ENCODE data around the gene FKRP.

FKRP gene

DNA sequence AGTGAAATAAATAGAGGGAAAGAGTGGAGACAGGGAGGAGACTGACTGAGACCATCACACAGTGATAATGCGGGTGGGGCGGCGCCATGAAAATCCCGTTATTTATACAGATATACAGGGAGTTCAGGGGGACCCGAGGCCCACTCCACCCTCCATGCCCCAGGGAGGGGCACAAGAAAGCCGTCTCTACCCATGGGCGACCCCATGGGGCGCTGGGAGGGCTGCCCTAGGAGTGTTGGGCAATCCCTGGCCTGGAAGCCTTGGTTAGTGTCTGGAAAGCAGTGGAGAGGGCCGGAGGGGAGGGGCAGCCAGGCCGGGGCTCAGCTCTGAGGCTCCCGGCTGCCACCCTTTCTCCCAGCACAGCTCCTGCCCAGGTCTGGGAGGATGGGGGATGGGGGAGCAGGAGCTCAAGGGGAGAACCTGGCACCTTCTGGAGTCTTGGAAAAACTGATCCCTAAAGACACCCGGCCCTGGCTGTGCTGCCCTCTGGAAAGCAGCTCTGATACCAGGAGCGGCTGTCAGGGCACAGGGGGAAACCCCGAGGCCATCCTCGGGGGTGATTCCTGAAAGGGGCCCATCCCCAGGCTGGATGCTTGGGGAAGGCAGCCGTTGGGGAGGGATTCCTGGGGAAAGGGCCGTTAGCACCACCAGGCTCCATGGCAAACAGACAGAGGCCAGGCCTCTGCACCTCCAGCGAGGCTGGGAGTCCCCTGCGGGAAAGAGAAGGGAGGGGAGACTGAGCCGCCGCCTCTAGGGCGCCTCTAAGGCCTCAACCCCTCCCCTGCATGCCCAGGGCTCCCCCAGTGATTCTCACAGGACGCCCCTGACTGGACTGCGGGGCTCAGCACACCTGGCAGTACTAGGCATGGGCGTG lies 26.0 kb upstream of the FKRP start:
- DNase-seq, result no peak

DNA sequence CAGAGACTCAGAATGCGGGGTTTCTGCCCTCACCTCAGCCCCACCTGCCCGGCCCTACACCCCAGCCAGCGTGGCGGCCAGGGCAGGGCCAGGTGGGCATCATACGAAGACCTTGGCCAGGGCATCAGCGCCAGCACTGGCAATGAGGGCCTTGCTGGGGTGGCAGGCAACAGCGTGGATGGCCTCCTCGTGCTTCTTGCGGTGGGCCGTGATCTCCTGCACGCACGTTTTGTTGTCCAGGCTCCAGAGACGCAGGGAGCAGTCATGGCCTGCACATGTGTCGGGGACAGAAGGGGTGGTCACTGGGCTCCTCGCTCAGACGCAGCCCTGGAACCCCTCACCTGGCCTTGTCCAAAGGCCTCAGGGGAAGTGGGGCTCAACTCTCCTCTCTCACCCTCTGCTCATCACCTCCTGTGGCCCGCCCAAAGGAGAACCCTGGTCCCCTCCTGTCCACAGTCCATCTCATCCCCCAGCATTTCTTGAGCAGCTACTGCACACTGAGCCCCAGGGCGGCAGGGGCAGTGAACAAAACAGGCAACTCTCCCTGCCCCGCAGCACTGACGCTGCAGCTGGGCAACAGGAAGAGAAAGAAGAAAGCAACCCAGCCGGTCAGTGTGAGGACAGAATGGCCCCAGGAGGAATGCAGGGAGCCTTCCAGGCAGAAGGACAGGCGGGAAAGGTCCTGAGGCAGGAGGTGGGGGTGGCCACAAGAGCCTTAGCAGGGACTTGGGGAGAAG lies 25.2 kb upstream of the FKRP start:
- no peak for DNase-seq

DNA sequence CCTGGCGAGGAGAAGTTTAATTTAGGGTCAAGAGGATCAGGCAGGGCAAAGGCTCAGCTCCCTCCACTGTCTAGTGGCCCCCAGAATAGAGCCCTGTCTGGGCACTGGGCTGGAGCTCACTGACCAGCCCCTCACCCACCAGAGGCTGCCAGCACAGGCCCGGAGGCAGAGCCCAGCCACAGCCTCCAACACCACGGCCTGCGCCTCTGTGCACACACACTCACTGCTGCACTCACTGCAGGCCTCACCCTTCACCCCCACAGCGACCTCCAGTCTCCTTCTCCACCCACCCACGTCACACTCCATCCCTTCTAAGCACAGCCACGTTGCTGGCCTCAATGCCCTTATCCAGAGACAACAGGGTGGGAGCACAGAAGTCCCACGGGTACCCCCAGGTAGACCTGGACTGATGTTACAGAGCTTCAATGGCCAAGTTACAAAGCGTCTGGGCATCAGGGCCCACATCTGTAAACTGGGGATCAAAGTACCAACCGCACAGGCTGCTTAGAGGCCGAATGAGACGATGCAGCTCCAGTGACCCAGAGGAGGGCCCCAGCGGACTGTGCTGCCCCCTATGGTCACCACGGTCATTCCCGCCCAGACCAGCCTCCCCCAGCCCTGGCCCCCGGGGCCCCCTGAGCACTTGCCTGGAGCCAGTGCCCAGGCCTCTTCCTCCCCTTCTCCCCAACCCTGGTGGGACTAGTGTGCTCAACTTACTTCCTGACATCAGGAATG lies 24.4 kb upstream of the FKRP start:
- no peak for DNase-seq

DNA sequence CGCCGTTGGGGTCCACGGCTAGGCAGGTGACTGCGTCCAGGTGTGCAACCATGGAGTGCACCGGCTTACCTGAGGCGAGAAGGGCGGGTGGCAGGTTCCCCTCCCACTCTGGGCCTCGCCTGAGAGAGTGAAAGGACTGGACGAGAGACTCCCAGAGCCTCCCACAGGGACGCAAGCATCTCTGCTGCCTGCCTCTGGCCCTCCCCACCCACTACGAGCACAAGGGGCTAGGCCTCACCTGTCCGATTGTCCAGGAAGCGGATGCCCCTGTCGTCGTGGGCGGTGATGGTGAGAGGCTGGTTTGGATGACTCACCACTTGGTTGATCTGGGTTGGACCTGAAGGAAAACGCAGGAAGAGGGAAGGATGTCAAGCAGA lies 23.9 kb upstream of the FKRP start:
- no peak for DNase-seq

DNA sequence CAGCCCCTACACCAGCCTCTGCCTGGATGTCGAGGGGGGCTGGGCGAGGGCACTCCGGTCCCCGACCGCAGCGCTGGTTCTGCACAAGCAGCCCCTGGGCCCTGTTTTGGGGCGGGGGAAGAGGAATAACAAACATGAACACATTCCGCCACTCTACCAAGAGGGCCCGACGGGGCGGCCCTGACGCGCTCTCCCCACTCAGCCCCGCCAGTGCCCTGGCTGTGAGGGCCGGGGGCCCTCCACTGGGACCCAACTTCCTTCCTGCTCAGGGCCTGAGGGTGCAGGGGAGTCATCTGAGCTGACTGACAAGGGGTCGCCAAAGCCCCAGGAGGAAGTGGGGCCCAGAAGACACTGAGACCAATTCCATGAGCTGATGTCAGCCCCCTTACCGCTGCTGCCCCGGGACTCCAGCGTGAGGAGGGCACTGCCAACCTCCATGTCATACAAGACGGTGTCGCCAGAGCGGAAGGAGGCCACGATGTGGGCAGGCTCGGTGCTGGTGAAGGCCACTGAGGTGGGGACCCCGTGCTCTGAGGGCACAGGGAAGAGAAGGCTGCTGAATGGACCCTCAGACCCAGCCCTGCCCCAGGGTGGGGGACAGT lies 23.3 kb upstream of the FKRP start:
- DNase-seq, result no peak

DNA sequence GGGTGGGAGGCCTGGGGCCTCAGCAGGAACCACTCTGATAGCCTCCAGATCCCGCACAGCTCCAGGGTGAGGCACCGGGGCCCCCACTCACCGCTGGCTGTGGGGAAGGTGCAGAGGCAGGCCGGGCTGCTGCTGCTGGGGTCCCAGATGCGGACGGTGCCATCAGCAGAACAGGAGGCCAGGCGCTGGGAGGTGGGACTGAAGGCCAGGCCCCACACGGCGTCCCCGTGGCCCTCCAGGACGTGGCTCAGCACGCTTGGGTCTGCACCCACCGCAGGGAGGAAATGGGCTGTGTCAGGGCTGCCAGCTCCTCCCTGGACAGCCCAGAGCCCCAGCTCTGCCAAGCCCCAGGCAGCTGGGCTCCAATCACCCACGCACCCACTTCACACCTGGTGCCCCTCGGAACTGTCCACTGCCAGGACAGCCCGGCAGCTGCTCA lies 22.8 kb upstream of the FKRP start:
- no peak for DNase-seq

DNA sequence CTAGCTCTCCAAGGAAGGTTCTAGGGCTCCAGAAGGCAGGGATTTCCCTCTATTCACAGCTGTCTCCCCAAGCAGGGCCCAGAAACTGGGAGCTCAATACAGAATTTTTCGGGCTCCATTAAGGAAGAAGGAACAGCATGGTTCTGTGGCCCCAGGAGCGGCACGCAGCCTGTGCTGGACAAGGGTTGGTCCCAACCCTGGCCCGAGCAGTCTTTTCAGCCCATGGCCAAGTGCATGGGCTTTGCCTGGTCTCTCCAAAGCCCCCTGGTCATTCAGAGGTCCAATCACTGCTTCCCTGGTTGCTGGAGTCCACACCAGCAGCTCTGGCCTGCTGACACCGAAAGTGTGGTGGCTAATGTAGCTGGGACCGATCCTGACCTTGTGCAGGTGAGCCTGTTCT lies 22.4 kb upstream of the FKRP start:
- DNase-seq, result no peak

DNA sequence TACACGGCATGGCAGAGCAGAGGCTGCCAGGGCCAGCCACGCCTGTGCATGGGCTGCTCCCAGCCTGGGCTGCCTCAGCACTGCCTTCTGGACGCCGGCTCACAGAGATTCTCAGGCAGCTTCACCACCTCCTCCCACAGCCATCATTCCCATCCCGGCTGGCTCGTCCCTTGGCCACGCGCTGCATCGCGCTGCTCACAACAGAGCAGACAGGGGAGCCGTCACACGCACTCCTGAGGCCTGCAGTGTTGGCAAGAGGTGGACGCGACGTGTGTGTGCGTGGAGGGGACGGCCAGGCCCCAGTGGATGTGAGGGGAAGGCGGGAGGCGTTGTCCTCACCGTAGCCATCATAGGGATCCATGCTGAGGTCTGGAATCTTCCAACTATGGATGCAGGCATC lies 21.4 kb upstream of the FKRP start:
- no peak for DNase-seq

DNA sequence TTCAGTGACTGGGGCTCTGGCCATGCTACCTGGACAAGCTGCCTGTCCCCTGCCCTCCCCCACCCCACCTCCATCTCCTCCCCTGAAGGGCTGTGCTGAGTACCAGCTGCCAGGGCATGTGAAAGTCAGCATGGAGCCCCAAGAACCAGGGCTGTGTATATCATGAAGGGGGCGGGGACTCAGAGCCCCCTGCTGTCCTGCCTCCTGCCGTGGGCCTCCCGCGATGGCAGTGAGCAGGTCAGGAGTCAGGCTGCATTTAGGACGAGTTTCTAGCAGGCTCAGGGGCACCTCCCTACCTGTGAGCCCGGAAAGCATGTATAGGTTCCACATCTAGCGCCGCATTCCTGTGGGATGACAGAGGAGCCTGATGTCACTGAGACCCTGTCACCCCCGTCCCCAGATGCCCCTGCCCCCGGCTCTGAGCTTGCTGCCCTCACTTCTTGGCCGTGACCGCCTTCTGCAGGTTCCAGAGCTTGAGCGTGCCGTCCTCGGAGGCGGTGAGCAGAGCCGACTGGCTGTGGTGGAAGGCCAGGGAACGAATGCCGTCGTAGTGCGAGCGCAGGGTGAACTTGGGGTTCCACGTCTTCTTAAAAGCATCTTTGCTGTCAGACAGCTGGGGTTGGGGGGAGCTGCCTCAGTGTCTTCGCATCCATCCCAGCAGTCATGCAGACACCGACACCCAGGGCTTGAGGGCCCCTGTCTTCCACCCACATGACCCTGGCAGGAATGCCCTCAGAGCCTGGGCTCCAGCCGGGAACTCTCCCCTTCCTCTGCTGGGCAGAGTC lies 20.6 kb upstream of the FKRP start:
- DNase-seq, result no peak

DNA sequence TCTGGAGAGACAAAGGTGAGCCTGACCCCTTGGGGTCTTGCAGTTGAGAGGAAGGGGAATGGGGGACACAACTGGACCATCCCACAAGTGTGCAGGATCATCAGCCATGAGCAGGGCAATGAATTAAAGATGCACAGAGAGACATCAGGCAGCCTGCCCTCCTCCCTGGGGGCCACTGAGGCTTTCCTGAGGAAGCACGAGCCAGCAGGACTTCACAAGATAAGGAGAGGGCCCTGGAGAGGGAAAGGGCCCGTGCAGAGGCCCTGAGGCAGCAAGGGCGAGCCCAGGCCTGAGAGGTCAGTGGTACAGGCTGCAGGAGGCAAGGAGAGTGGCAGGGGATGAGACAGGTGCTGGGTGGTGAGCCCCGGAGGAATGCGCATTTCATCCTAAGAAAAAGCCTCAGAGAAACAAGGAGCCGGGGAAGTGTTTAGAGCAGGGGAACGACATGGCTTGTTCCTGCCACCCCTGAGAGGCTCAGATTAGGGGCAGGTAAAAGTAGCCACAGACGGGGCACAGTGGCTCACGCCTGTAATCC lies 19.9 kb upstream of the FKRP start:
- no peak for DNase-seq

DNA sequence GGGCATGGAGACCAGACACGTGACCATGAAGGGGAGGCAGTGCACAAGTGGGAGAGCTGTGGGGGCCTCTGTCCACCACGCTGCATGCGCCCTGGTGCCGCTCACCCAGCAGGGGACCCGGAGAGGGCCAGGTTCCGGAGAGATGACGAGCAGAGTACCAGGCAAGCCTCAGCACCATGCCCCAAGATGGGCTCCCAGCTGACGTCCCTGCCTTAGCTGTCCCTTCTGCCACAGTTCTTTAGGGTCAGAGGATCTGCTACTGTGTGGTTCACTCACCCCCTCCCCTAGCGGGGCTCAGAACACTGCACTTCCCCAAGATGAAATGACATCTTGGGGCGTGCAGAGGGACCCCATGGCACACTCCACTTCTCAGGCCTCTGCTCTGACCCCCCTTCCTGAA lies 19.3 kb upstream of the FKRP start:
- no peak for DNase-seq

DNA sequence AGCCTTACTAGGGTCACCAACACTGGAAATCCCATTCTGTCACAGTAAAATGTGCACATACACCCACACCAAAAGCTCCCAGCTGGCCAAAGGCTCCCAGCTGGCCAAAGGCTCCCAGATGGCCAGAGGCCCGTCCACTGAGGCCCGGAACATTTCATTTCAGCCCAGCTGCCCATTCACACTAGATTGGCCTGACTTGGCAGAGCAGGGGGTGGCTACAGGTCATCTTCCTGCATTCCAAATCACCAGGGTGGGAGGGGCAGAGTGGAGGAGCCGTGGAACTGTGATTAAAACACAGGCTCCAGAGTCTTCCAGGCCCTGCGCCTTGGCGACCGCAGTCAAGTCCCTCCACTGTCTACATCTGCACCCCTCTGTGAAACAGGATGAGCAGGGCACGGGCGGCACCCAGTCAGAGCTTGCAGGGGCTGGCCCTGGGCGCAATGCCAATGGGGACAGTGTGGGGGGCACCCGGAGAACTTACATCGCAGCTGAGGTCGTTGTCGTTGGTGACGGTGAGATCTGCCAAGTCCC lies 18.8 kb upstream of the FKRP start:
- no peak for DNase-seq

DNA sequence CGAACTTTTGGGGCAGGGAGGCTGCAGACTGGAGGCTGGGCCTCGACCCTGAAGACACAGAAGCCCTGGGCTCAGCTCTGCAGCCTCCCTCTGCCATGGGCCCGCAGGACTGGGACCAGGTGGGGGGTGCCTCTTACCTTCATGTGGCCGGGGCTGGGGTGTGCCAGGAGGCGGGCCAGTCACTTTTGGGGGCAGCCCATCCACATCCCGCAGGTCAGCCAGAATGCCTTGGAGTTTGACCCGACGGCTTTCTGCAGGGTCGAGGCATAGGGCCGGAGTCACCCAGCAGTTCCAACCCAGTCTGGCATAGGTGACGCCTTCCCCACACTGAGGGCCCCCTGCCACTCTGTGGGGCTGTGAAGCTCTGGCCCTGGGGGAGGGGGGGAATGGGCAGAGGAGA lies 18.1 kb upstream of the FKRP start:
- no peak for DNase-seq

DNA sequence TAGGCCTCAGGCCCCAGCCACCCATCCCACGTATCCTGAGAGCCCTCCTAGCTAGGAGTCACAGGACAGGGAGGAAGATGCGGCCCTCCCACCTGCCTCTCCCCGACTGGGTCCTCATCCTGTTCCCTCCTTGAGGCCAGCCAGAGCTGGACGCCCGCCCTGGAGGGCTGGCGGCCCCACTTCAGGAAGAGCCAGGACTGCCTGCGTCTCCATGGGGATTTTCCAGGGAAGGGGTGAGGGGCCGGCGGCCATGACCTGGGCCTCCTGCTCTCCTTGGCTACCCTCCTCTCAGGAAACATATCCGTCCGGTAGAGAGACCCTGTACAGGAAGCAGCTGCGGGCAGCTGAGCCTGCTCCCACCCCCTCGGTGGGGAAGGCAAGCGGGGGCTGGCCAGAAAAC lies 17.6 kb upstream of the FKRP start:
- DNase-seq, result no peak

DNA sequence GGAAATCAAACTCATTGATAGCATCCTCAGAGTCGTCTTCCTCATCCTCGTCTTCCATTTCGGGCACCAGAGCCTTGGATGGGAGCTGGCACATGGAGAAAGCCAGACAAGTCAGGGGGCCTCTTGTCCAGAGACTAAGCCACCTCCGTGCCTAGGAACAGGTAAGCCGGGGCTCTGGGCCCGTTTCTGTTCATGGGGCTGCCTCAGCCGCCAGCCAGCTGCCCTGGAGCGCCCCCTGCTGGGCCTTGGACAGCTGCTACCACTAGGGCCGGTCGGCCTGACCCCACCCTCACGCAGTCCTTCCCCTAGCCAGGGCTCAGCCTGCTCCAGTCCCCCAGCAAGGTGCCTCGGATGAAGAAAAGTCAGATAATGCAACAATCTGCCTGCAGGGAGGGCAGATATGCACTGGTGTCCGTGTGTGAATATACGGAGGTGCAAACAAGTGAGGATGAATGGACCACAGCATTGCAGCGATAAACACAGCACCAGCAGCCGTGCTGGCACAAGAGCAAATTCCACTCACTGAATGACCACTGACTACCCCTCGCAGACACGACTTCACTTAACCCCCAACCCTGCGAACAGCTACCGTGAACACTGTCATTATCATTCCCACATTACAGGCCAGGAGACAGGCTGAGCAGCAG lies 17.0 kb upstream of the FKRP start:
- DNase-seq, result peak; percentile 78

DNA sequence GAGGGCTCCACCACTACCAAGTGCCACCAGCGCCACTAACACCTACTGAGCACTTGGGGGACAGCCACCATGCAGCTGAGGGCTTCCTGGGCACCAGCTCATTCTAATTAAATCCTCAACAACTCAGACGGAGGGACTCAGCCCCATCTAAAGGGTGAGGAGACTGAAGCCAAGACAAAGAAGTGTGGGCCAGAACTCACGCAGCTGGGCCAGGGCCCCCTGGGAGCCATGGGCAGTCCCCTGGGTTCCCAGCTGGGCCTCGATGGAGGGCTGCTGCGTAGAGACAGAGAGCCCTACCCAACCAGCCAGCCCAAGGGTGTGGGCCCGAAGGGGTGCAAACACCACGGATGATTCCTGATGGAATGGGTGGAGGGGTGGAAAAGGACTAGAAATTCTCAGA lies 16.2 kb upstream of the FKRP start:
- DNase-seq, result no peak

DNA sequence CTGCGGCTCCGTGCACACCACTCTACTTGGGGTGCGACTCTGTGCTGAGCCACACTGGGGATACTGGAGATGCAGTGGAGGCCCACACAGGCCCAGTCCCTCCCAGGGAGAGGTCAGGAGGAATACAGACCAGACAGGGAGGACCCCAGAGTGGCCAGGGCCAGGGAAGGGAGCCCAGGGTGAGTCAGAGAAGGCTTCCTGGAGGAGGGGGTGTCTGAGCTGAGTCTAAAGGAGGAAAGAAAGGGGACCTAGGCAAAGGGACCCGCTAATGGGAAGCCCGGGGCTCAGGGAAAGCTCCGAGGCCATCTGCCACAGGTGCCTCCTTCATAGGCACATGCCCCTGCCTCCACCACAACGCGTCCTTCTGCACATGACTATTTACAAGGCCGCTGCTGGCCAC lies 15.7 kb upstream of the FKRP start:
- no peak for DNase-seq

DNA sequence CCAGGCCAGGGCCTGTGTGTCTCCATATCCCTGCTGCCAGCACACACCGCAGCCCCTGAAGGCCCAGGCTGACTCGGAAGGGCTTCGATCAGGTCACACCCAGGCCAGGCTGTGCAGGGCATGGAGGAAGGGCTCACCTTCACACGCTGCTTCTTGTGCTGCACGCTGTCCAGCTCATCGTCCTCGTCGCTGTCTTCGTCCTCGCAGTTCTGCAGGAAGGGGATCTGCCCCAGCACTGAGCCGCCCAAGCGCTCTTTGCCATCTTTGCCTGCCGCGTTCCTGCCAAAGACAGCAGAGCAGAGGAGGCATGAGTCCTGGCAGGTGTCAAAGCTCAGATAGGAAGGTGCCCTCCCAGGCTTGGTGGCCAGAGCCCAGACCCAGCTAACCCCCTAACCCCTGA lies 15.3 kb upstream of the FKRP start:
- no peak for DNase-seq

DNA sequence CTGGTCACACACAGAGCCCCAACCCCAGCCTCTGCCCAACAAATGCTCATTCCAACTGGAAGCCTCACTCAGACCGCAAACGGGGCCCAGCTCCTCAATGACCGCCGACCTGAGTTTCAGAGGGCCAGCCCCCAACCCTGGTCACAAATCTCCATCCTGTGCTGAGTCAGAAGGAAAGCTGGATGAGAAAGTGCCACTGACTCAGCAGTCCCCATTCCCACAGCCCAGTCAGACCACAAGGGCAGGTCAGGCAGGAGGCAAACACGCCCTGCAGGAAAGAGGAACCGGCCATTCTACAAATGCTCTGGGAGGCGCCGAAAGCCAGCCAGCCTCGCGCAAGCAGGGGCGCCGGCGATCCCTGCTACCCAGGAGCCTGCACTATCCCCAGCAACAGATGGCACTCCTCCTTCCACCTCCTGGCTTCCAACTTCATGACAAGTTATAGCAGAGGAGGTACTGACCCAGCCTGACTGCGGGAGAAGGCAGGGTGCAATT lies 14.8 kb upstream of the FKRP start:
- DNase-seq, result peak; percentile 61

DNA sequence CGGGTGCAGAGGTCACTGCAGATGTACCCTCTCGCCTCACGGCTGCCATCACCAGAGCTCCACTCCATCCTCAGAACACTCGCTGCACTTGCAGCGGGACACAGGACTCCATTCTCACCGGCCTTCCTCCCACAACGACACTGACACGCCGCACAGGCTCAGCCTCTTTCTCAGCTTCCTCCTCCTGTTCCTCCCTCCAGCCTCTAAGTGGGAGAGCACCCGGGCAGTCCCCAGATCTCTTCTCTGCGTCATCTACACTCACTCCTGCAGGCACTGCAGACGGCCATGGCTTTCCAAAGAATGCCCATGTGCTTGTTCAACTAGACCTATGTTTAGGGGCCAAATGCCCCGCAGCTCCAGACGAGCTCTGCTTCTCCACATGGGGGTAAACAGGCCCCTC lies 14.3 kb upstream of the FKRP start:
- peak; percentile 42 for DNase-seq
